ENCODE results near the gene AOPEP.
"Not testable (repeated sequence)": the region's sequence is repeated elsewhere in the genome, so short reads cannot be mapped to it uniquely, and the experiment has no call there.

Gene AOPEP

GRCh38 chr9:94941211-94941875 is 214.8 kb downstream of the AOPEP start:
- no peak for DNase-seq

DNA sequence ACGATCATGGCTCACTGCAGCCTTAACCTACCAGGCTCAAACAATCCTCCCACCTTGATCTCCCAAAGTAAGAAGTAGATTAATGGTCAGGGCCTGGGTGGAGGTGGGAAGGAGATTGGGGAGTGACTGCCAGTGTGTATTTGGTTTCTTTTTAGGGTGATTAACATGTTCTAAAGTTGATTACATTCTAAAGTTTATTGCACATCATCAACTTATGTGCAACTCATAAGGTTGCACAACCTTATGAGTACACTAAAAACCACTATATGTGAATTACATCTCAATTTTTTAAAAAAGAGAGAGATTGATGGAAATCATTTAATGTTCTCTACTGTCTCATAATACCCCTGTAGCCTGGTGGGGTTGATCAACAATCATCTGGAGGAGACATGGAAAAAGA is 218.1 kb downstream of the AOPEP start:
- no peak for DNase-seq

DNA sequence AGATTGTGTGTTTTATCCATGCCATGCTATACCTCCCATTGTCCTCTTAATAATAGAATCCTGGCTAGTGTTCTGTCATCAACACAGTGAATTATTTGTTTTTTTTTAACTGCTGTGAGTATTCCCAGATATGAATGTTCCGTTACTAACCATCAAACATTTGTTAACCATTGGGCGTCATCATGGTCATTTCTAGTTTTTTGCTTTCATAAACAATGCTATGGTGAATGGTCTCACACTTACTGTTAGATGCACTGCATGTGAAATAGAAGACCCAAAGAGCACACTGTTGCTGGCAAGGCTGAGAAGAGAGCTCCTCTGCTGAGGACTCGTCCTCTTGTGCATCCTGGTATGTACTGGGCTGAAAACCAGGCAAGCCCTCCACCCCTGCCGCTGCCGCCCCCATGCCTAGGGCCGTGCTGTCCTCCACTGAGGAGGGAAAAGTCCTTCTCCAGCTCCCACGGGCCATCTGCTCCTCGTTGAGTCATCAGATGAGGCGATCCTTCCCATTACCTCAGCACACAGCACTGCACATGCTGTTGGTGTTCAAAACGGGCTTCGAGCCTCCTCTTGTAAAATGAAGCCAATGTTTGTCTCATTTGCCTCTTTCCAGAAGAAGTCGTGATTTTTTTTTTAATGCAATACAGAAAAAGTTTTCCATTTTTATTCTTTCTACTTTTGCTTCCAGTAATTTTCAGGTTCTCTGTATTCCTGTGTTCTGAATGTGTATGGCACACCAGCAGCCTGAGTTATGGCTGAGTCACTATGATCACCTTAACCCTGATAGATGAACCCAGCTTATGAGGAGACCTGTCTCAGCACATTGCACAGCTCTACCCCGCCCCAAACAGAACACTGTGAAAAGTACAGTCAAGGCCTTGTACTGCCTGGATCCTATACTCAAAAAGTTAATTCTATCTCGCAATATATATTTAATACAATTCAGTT is 219.0 kb downstream of the AOPEP start:
- DNase-seq = no peak

- no peak for DNase-seq
These were observed 219.8 kb downstream of the AOPEP start for GRCh38 chr9:94946256-94946655.

DNA sequence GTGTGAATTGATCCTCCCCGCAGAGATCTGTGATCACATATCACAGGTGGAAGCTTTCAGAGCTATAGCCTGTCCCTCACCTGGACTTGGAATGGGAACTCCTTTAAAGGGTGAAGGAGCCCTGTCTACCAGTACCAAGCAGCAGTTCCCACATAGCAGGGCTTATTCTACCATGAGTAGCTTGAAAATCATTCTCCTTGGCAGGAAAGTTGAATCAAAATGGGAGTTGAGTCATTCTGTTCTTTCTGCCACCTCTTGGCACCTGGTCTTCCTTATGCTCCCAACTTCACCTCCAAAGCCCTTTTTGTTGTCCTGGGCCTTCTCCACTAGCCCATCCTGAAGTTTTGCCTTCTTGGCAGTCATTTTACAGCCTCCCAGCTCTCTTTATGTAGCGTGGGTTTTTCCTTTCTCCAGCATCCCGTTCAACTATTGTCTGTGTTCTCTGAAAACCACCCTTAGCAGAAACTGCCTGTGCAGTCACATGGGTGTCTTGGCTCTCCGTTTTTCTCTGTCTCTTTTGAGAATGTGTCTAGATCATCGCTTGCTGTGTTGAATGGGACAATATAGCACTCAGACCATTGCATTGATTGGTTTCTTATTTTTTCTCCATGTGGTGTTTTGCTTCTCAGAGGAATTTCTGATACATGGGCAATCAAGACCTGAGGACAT is 222.2 kb downstream of the AOPEP start:
- no peak for DNase-seq

- DNase-seq = no peak
These were observed 222.9 kb downstream of the AOPEP start for GRCh38 chr9:94949370-94949769.

DNA sequence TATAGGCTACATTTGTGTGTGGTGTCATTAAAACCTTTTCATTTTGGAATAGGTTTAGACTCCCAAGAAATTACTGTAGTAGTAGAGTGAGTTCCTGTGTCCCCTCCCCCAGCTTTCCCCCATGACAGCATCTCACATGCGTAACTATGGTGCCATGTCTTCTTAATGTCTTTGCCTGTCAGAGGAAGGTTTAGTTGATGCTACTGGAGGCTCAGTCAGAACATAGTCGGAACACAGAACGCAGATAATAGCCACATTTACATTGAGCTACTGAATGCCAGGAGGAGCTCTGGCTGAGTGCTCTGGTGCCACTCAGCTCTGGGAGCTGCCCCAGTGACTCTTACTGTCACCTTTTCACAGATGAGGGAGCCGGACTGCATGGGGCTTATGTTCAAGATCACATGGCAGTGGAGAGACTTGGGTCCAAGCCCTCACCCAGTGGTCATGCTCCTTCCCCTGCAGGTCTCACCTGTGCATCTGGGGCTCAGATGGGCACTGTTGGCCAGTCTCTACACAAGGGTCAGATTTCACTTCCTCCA is 223.6 kb downstream of the AOPEP start:
- DNase-seq = no peak

- no peak for DNase-seq
These were observed 224.3 kb downstream of the AOPEP start for GRCh38 chr9:94950579-94951323.

DNA sequence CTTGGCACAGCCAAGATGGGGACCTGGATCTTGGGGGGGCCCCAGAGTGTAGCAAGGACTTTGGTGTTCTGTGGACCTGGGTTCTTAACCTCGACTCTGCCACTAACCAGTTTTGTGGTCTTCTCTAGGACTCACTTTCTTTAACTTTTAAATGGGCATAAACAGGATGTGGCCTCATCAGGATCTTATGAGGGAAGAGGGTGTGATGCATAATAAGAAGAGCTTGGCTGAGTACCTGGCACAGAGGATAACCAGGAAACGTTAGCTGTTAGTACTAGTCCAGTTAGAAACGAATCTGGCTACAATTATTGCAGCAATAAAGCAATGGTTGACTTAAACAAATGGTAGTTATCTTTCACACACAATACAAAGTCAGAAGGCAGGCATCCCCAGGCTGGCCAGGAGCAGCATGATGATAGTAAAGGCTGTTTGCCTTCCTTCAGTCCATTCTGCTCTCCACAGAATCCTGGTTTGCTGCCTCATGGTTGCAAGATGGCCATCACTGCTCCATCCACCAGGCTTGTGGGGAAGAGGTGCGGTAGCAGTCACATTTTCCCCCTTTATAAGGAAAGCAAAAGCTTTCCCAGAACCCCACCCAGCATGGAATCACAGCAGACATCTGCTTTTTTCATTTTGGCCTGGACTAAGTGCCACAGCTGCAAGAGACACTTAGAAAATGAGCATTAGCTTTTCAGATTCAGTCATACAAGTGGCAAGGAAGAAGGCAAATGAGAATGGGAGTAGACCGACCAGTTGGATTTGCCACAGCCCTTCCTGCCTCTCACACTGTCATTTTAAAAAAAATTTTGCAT is 225.0 kb downstream of the AOPEP start:
- DNase-seq = no peak

- no peak for DNase-seq
These were observed 226.3 kb downstream of the AOPEP start for GRCh38 chr9:94952565-94953373.

DNA sequence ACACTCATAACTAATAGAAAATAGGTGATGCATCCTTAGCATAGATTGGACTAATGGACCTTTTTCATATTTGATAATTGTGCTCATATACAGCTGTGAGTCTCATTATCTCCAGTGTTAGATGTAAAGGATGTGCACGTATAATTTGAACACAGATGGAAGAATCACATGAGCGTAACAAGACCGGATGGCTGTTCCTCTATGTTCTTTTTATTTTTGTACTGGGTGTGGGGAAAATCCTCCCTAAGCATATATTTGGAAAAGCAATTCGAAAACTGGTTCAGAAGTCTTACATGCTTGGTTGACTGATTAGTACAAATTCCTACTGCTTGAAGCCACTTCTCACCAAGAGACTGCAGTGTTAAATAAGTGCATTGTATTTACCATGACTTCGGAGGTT is 230.2 kb downstream of the AOPEP start:
- no peak for DNase-seq

DNA sequence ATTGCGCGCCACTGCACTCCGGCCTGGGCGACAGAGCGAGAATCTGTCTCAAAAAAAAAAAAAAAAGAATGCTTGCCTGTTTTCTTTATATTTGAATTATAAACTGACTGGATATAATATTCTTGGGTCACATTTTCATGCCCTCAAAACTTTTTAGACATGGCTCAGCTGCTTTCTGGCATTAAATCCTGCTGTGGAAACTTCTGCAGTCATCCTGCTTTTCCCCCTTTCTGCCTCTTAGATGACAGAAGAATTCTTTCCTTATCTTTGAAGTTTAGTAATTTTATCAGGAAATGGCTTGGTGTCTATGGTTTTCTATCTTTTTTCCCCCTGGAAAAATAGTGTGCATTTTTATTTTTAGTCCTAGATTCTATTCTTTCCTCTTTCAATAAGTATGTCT is 234.5 kb downstream of the AOPEP start:
- DNase-seq = no peak

- no peak for DNase-seq
These were observed 235.4 kb downstream of the AOPEP start for GRCh38 chr9:94961870-94962269.

DNA sequence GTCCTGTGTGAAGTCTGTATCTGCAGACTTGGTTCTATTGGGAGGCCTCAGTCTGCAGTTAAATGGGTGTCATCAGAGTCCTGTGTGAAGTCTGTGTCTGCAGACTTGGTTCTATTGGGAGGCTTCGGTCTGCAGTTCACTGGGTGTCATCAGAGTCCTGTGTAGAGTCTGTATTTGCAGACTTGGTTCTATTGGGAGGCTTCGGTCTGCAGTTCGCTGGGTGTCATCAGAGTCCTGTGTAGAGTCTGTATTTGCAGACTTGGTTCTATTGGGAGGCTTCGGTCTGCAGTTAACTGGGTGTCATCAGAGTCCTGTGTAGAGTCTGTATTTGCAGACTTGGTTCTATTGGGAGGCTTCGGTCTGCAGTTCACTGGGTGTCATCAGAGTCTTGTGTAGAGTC is 239.1 kb downstream of the AOPEP start:
- not testable (repeated sequence) for DNase-seq

DNA sequence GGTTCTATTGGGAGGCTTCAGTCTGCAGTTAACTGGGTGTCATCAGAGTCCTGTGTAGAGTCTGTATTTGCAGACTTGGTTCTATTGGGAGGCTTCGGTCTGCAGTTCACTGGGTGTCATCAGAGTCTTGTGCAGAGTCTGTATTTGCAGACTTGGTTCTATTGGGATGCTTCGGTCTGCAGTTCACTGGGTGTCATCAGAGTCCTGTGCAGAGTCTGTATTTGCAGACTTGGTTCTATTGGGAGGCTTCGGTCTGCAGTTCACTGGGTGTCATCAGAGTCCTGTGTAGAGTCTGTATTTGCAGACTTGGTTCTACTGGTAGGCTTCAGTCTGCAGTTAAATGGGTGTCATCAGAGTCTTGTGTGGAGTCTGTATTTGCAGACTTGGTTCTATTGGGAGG is 239.5 kb downstream of the AOPEP start:
- not testable (repeated sequence) for DNase-seq

GRCh38 chr9:94967482-94967881 is 241.0 kb downstream of the AOPEP start:
- DNase-seq = no peak

DNA sequence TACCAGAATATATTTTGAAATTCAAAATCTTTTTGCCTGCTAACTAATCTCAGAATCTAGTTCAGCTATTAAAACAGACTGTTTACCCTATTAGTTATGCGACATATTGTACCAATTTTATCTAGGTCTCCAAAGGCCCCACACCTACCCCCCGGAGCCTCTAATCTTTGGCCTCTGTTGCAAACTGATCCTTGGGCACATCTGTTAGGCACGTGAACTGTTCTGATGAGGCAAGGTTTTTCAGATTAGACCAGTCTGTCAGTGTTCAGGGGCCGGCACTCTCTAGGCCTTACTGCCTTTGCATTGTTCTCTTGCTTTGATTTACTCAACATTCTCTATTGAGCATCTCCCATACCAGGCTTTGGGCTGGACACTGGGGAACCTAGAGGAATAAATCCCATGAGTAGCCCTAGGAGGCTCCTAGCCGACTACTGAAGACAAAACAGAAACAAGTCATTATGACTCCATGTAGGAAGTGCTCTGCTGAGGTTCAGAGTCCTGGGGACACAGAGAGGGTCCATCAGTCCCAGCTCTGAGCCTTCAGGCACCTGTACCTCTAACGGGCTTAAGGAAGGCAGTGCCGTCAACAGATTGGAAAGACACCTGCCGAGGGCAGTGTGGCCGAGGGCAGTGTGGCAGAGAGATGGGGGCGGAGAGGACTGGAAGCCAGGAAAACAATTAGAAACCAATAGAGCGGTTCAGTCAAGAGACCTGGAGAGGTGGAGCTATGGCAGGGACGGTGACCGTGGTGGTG is 245.1 kb downstream of the AOPEP start:
- DNase-seq = no peak

- no peak for DNase-seq
These were observed 247.0 kb downstream of the AOPEP start for GRCh38 chr9:94973451-94973941.

DNA sequence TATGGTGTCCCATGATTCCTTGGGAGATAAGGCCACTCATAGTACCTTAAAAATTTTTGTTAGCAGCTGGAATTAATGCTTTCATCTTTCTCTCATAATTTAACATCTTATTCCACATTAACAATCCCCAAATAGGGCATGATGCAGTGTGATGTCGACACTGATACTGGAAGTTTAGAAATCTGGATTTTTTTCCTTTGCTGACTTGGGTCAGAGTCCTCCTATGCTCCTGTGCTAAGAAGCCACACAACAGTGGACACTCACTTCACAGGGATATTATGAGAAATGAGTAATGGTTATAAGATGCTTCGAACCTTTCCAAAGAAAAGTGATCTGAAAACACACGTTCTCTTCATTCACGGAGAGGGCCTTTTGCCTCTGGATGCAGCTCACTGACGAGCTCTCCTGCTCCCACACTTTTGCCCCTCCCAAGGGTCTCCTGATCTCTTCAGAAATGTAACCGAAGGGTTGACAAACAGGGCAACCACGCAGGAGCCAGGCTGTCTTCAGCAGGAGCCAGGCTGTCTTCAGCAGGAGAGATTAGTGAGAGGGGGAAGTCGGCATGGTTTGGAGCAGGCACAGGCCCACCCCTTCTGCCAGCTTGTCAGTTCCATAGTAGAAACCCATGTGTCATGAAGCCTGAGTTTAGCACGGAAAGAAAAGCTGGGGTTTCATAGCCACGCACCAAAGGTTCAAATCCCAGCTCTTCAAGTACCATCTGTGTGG is 247.8 kb downstream of the AOPEP start:
- DNase-seq = no peak
